Hematopoietic multipotent progenitor cell treated with erythropoietin and hydrocortisone succinate and interleukin-3 and kit ligand, for 17 days (in vitro differentiated cells): ENCODE results near the gene HOMER3.
"Not testable (repeated sequence)": the region's sequence is repeated elsewhere in the genome, so short reads cannot be mapped to it uniquely, and the experiment has no call there.

ENCODE experiments used
- DNase-seq: peaks from one replicate; pipeline ENCODE4 v3.0.0-alpha.2; 2015; ENCODE audit warnings: low spot score

HOMER3 gene

GRCh38 chr19:18952364-18953003 lies 11.5 kb upstream of the HOMER3 start:
- DNase-seq = not testable (repeated sequence)

DNA sequence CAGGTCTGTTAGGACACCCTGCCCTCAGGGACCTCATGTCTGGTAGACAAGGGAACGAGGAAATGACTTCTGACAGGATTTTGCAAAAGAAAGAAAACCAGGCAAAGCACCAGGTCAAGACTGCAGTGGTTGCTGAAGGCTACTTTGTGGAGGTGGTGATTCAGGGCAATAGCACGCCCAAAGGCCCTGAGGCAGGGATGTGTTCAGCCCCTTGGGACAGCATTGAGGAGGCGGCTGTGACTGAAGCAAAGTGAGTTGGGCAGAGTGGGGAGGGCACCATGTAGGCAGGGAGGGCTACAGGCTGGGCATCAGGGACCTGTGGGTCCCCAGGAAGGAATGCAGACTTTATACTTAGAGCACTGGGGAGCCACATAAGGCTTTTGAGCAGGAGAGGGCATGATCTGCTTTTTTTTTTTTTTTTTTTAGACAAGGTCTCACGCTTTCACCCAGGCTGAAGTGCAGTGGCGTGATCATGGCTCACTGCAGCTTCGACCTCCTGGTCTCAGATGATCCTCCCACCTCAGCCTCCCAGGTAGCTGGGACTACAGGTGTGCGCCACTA lies 10.8 kb upstream of the HOMER3 start:
- DNase-seq = no peak

- DNase-seq = no peak
These were observed 8.8 kb upstream of the HOMER3 start for GRCh38 chr19:18949858-18950257.

- no peak for DNase-seq
These were observed 7.9 kb upstream of the HOMER3 start for GRCh38 chr19:18948976-18949356.

DNA sequence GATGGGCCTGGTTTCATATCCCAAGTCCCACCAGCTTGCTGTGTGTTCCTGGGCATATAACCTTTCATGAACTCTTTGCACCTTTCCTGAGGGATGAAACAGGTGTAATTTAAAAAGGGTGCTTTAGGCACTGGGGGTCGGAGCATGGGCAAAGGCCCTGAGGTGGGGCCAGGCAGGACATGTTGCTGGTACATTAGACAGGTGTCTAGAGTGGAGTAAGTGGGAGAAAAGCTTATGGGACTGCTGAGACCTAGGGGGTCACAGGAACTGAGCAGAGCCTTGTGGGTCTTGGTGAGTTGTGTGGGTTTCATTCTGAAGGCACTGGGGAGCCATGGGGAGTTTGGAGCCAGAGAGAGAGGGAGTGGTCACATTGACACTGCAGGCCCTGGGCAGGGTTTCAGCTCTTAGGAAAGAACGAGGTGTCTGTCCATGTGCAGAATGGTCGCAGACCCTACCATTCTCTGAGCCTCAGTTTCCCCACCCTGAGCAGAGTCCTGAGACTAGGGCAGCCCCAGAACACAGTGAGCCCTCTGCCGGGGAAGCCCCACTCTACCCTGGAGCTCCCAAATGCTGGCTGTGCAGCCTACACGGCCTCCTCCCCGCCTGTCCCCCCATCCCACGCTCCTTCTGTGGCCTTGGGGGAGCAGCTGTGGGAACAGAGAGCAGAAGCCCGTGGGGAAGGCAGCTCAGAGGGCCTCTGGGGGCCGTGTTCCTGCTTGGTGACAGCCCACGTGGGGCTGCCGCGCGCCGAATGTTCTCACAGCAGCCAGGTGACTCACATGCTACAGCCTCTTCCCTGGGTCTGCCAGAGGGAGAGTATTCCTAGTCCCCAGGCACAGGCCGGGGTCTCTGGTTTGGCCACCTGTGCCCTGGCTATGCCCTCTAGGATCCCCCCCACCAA lies 7.3 kb upstream of the HOMER3 start:
- no peak for DNase-seq

GRCh38 chr19:18946918-18947317 lies 5.9 kb upstream of the HOMER3 start:
- no peak for DNase-seq

DNA sequence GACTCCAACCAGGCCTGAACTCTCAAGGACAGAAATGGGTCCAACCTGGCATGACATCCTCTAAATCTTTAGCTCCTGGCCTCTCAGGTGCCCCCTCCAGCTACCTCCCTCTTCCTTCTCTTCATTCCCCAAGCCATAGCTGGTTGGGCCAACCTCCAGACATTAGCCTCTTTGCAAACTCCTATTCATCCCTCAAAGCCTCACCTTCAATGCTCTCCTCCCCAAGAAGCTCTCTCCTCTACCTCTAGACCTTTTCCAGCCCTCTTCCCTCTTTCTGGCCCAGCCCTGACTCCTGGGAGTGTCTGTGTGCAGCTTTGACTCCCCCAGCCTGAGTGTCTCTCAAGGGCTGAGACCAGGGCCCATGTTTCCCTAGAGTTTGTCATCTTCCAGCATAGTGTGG lies 5.3 kb upstream of the HOMER3 start:
- no peak for DNase-seq

DNA sequence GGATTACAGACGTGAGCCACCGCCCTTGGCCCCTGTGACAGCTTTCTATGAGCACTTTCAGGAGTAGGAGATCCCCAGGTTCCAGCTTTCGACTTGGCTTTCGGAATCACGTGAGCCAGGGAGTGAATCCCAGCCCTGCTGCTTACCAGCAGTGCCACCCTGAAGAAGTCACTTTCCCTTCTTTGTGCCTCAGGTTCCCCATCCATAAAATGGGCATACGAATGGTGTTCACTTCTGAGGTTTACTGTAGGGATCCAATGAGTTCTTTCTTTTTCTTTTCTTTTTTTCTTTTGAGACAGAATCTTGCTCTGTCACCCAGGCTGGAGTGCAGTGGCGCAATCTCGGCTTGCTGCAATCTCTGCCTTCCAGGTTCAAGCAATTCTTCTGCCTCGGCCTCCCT lies 4.3 kb upstream of the HOMER3 start:
- DNase-seq = no peak

DNA sequence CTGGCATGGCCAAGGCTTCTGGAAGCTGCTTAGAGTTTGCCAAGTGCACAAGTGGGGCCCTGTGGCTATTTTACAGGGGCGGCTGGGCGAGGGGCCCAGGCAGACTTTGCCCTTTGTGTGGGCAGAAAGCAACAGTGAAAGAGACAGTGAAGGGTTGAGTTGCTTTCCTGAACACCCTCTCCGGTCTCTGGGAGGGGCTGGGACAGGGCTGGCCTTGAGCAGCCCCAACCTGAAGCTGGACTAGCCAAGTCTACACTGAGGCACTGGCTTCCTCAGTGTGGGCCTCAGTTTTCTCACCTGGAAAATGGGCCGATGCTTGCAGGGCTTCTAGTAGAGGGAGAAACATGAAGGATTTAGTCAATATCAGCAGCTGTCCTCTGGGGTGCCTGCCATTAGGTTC lies 2.4 kb upstream of the HOMER3 start:
- DNase-seq = no peak

DNA sequence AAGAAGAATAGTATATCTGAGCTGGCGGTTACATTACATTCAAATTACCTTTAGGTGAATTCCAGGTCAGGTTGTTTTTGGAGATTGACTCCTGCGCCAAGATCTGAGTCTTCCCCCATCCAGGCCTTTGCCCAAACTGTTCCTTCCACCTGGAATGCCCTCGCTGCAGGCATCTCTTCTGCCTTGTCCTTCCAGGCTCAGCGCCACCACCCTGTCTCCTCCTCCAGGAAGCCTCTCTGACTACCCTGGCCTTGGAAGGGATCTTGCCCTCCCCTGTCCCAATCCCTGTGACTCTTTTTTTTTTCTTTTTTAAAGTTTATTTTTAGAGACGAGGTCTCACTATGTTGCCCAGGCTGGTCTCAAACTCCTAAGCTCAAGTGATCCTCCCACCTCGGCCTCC lies 1.7 kb upstream of the HOMER3 start:
- DNase-seq = no peak

- DNase-seq = no peak
These were observed 774 bp upstream of the HOMER3 start for GRCh38 chr19:18941628-18942354.

DNA sequence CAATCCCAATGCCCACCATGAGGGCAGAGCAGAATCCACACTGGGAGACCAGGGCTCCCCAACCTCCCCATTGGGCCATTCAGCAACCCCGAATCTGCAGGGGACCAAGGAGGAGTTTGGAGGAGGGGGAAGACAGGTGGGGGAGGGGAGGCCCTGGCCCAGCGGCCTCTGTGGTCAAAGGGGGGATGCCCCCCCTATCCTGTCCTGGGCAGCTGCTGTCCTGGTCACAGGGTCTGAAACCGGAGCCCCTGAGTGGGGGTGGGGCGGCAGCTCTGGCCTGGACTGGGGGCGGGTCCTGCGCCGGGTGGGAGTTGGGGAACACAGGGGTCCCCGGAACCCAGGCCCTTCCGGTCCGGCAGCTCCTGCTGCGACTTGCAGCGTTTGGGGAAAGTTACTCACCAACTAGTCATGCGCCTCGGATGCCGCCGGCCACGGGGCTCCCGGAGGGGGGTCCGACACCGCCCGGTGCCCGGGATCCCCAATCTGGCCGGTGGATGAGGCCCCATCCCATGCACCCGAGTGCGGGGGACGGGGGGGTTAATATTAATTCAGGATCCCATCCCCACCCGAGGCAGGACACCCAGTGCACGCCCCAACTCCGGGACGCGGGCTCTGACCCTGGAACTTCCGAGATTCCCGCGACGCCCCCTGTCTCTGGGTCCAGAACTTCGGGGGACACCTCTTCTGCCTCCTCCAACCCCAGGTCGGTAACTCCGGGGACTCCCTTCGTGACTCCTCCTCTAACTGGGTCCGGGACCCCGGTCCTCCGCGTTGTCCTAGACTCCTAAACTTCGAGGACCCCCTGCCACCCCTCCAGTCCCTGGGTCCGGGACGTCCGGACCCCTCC lies 872 bp downstream of the HOMER3 start:
- no peak for DNase-seq

DNA sequence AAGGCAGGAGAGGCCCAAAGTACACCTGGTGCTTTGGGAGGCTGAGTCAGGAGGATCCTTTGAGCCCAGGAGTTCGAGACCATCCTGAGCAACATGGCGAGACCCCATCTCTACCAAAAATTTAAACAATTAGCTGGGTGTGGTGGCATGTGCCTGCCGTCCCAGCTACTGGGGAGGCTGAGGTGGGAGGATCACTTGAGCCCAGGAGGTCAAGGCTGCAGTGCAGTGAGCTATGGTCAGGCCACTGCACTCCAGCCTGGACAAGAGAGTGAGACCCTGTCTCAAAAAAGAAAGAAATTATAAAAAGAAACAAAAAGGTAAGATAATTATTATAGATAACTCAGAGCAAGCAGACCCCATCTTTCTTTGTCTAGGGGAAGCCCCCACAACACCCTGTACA lies 1.9 kb downstream of the HOMER3 start:
- no peak for DNase-seq

- DNase-seq = no peak
These were observed 7.7 kb downstream of the HOMER3 start for GRCh38 chr19:18933297-18933696.

DNA sequence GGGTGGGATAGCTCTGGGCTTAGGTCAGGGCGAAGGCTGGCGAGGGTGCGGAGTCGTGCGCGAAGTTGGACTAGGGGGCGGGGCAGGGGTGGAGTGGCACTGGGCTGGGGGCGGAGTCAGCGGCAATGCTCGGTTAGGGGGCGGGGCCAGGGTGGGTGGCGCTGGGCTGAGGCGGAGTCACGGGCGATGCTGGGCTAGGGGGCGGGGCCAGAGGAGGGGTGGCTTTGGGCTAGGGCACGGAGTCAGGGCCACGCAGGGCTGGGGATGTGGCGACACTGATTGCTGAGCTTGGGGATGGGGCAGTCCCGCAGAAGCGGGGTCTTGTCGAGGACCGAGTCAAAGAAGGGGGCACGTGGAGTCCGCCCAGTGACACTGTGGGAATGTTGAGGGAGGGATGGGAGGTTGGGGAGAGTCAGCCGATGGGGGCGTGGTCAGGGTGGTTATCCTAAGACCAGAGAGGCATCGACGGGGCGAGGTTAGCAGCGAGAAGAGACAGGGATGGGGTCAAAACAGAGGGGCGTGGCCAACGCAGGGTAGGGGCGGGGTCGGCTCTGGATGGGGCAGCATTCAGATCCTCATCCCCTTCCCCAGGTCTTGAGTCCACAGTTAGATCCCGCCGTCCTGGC lies 8.7 kb downstream of the HOMER3 start:
- DNase-seq = peak; percentile 79

GRCh38 chr19:18931316-18932162 lies 9.5 kb downstream of the HOMER3 start:
- DNase-seq = no peak

DNA sequence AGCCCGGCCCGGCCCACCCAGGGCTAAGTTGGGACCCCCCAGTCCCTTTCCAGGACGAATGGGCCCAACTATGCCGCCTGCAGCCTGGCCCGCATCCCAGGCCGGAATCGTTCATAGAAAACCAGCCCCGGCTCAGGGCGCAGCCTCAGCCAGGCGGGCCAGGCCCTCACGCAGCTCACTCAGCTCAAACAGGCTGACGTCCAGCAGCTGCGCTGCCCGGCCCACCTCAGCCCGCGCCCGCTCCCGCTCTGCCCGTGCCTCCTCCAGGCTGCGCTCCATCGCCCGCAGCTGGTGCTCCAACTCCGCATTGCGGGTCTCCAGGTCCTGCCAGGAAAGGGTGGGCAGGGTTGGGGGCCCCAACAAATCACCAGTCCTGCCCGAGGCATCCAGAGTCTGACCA lies 11.7 kb downstream of the HOMER3 start:
- no peak for DNase-seq

GRCh38 chr19:18928018-18928805 lies 12.8 kb downstream of the HOMER3 start:
- DNase-seq = no peak

- no peak for DNase-seq
These were observed 16.3 kb downstream of the HOMER3 start for GRCh38 chr19:18924684-18925213.
